Mesendoderm (in vitro differentiated cells): Measurements from ENCODE around the gene LTB4R.

Experiments used
- DNase-seq: peaks from one replicate; pipeline ENCODE4 v3.0.0; 2013
- H2AK5ac ChIP-seq: 2 replicates; pipeline ENCODE4 v1.6.1; 2013; ENCODE audit warnings: low read length, inconsistent platforms
- H2BK120ac ChIP-seq: 2 replicates; pipeline ENCODE4 v1.6.1; 2013; ENCODE audit warnings: low read depth, mild to moderate bottlenecking, low read length, moderate library complexity, mixed read lengths
- H2BK15ac ChIP-seq: replicated peaks from 2 replicates; pipeline ENCODE4 v1.6.1; 2013; ENCODE audit warnings: low read depth, mild to moderate bottlenecking, moderate library complexity
- H2BK5ac ChIP-seq: 2 replicates; pipeline ENCODE4 v1.6.1; 2013; ENCODE audit warnings: low read length, inconsistent platforms
- H3K18ac ChIP-seq: 2 replicates; pipeline ENCODE4 v1.6.1; 2013; ENCODE audit warnings: mild to moderate bottlenecking, low read length, mixed read lengths
- H3K23ac ChIP-seq: one replicate; pipeline ENCODE4 v1.6.1; 2013; ENCODE audit warnings: low read length
- H3K27ac ChIP-seq: 2 replicates; pipeline ENCODE4 v1.5.1; 2013; ENCODE audit warnings: low read depth, mild to moderate bottlenecking, inconsistent platforms, low read length, moderate library complexity
- H3K27me3 ChIP-seq: 2 replicates; pipeline ENCODE4 v1.6.1; 2013; ENCODE audit warnings: low read length, control low read depth, mild to moderate bottlenecking, inconsistent platforms; ENCODE audit not compliant: insufficient read depth, poor library complexity
- H3K36me3 ChIP-seq: 2 replicates; pipeline ENCODE4 v1.6.1; 2013; ENCODE audit warnings: low read length, inconsistent platforms; ENCODE audit not compliant: control insufficient read depth, insufficient read depth
- H3K4ac ChIP-seq: one replicate; pipeline ENCODE4 v1.6.1; 2013; ENCODE audit warnings: low read depth, mild to moderate bottlenecking, low read length, moderate library complexity
- H3K4me1 ChIP-seq: 2 replicates; pipeline ENCODE4 v1.6.1; 2013; ENCODE audit warnings: low read depth, low read length, inconsistent platforms; ENCODE audit not compliant: control insufficient read depth
- H3K4me2 ChIP-seq: 2 replicates; pipeline ENCODE4 v1.6.1; 2013; ENCODE audit warnings: low read length
- H3K4me3 ChIP-seq: 2 replicates; pipeline ENCODE4 v1.5.1; 2013; ENCODE audit warnings: mild to moderate bottlenecking, low read length
- H3K56ac ChIP-seq: one replicate; pipeline ENCODE4 v1.6.1; 2013; ENCODE audit warnings: low read length
- H3K79me1 ChIP-seq: 2 replicates; pipeline ENCODE4 v1.6.1; 2013; ENCODE audit warnings: low read length, inconsistent platforms
- H3K79me2 ChIP-seq: 2 replicates; pipeline ENCODE4 v1.6.1; 2013; ENCODE audit warnings: mild to moderate bottlenecking, low read length; ENCODE audit not compliant: control insufficient read depth, insufficient read depth
- H3K9ac ChIP-seq: 2 replicates; pipeline ENCODE4 v1.6.1; 2013; ENCODE audit warnings: low read length, inconsistent platforms
- H4K5ac ChIP-seq: one replicate; pipeline ENCODE4 v1.6.1; 2013; ENCODE audit warnings: low read length
- H4K8ac ChIP-seq: one replicate; pipeline ENCODE4 v1.6.1; 2013; ENCODE audit warnings: low read depth, mild to moderate bottlenecking, control low read depth, low read length, moderate library complexity
- WGBS: extraction: QIAGEN DNeasy Blood & Tissue Kit; methylation state at CpG from one replicate; pipeline ENCODE4 v1.1.7; 2013; ENCODE audit warnings: low lambda C conversion rate, missing lambda C conversion rate; ENCODE audit not compliant: insufficient coverage; ENCODE audit errors: extremely low coverage; 5-methylcytosine and 5-hydroxymethylcytosine counted together

Gene LTB4R

DNA sequence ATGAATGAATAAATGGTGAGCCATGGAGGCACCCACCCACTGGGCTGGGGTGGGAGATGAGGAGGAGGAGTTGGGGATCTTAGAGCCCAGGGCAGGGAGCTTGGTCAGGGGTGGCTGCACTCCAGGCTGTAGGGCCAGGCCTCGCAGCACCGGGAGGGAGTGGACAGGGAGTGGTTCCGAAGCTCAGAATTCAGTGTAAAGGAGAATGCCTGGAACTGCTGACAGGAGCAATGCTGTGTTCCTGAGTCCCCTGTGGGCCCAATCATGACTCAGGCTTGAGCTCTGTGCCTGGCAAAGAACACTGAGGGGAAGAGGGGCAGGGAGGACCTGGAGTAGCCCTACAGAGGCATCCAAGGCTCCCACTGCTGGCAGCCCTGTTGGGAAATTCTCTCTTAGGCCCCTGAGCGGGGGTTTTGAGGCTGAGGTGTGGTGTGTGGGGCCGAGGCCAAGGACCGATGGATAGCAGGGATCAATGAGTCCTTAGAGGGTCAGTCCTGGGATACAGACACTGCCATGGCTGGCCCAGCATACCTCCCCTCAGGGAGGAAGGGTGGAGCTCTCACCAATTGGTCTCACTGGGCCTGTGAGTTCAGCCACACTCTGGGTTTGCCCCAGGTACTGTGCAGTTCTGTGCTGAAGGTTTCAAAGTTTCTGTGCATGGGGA lies 30.4 kb upstream of the LTB4R start:
- H2BK5ac ChIP-seq, result no peak overlapping the region
- H3K56ac ChIP-seq, result no peak overlapping the region
- H2BK120ac ChIP-seq, result no peak overlapping the region
- H3K4ac ChIP-seq, result no peak overlapping the region
- no peaks in the 10 kb centered on the region for H3K79me1 ChIP-seq
- H3K36me3 ChIP-seq, result no peaks in the 10 kb centered on the region
- no peaks in the 10 kb centered on the region for H3K27me3 ChIP-seq
- DNase-seq, result no peak
- no CpG with 5 or more reads among the region's 6 CpGs for WGBS
- H3K18ac ChIP-seq, result no peak overlapping the region
- no peak overlapping the region for H3K23ac ChIP-seq
- no peaks in the 10 kb centered on the region for H3K79me2 ChIP-seq
- no peak overlapping the region for H3K4me2 ChIP-seq
- H3K4me3 ChIP-seq, result no peak overlapping the region
- no peak overlapping the region for H3K27ac ChIP-seq
- H4K8ac ChIP-seq, result no peak overlapping the region
- H3K9ac ChIP-seq, result no peak overlapping the region
- H2BK15ac ChIP-seq, result no peak overlapping the region
- H3K4me1 ChIP-seq, result no peaks in the 10 kb centered on the region
- H4K5ac ChIP-seq, result no peak overlapping the region
- no peak overlapping the region for H2AK5ac ChIP-seq

DNA sequence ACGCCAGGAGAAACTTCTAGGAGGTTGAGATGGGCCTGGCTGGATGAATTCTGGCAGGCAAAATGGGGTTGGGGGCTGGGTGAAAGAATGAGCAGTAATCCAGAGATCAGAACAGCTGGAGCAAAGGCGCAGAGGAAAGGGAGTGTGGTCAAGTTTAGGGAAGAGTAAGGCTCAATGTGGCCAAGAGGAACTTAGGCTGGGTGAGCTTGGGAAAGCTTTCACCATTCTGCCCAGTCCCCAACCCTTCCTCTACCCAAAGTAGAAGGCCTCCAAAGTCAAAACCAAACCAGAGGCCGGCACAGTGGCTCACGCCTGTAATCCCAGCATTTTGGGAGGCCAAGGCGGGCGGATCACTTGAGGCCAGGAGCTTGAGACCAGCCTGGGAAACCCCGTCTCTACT lies 29.7 kb upstream of the LTB4R start:
- no CpG with 5 or more reads among the region's 7 CpGs for WGBS
- DNase-seq, result no peak
- H2BK15ac ChIP-seq, result no peak overlapping the region
- no peak overlapping the region for H3K4ac ChIP-seq
- no peak overlapping the region for H3K23ac ChIP-seq
- H3K79me2 ChIP-seq, result no peaks in the 10 kb centered on the region
- no peaks in the 10 kb centered on the region for H3K36me3 ChIP-seq
- no peak overlapping the region for H3K18ac ChIP-seq
- H3K27me3 ChIP-seq, result no peaks in the 10 kb centered on the region
- H2BK5ac ChIP-seq, result no peak overlapping the region
- H3K4me1 ChIP-seq, result no peaks in the 10 kb centered on the region
- no peak overlapping the region for H2AK5ac ChIP-seq
- no peak overlapping the region for H3K4me3 ChIP-seq
- no peak overlapping the region for H4K8ac ChIP-seq
- no peak overlapping the region for H3K27ac ChIP-seq
- no peak overlapping the region for H3K56ac ChIP-seq
- H4K5ac ChIP-seq, result no peak overlapping the region
- H3K79me1 ChIP-seq, result no peaks in the 10 kb centered on the region
- no peak overlapping the region for H2BK120ac ChIP-seq
- H3K4me2 ChIP-seq, result no peak overlapping the region
- no peak overlapping the region for H3K9ac ChIP-seq

DNA sequence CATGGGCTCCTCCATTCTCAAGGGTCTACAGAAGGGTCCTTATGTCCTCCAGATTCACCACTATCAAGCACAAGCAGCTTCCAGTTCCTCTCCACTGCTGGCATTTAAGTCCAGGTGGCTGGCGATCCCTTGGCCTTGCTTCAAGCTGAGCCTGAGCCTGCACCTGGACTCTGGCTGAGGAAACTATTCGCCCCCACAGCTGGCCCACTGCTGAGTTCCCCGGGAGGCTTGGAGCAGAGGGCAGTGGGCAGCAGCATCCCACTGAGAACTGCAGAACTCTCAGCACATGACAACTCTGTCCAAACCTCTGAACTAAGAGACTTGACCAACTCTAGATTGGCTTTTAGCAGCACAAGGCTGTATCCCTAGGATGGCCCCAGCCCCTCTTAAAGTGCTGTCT lies 28.6 kb upstream of the LTB4R start:
- WGBS, result no CpG with 5 or more reads among the region's 3 CpGs
- Histone ChIP-seq H3K23ac (no peak overlapping the region), H3K4me3 (no peak overlapping the region)

DNA sequence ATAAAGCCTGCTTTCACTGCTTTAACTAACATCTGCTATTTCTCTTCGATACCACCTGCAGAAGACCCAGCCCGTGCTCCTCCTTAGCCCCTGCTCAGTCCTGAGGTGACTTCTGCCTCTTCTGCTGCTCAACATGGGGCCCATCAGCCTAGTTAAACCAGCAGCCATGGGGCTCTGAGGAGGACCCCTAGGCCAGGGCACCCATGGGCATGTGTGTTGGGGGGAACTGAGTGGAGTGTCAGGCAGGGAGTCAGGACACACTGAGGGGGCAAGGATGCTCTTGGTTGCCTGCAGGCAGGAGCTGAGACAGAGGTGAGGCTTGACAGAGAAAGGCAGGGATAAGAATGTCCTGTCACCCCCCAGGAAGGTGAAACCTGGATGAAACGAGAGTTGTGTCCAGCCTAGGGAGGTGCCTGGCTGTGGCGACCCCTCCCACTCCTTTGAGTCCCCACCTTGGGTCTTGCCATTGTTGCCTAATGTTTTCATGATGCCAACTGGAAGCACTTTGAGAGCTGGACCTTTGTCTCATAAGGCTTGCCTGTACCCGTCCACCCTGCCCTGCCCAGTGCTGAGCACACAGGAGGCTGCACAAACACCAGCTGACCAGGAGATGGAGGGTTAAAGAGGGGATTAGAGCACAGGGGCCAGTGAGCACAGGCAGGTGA lies 27.4 kb upstream of the LTB4R start:
- Histone ChIP-seq H3K36me3 (no peaks in the 10 kb centered on the region), H2BK15ac (no peak overlapping the region), H3K4me2 (no peak overlapping the region), H4K5ac (no peak overlapping the region), H3K4ac (no peak overlapping the region), H3K9ac (no peak overlapping the region), H3K27me3 (no peaks in the 10 kb centered on the region), H3K23ac (no peak overlapping the region), H3K56ac (no peak overlapping the region), H2BK120ac (no peak overlapping the region), H2AK5ac (no peak overlapping the region), H3K18ac (no peak overlapping the region), H3K4me3 (no peak overlapping the region), H3K27ac (no peak overlapping the region), H3K4me1 (no peaks in the 10 kb centered on the region), H2BK5ac (no peak overlapping the region), H3K79me1 (no peaks in the 10 kb centered on the region), H4K8ac (no peak overlapping the region), H3K79me2 (no peaks in the 10 kb centered on the region)
- WGBS, result no CpG with 5 or more reads among the region's 5 CpGs
- no peak for DNase-seq

More for the DNA sequence above, 28.6 kb upstream of the LTB4R start:
- H3K4me1 ChIP-seq, result no peaks in the 10 kb centered on the region
- no peak overlapping the region for H2BK5ac ChIP-seq
- no peak overlapping the region for H3K56ac ChIP-seq
- no peak overlapping the region for H4K5ac ChIP-seq
- no peak overlapping the region for H2BK120ac ChIP-seq
- H3K27ac ChIP-seq, result no peak overlapping the region
- H3K36me3 ChIP-seq, result no peaks in the 10 kb centered on the region
- no peaks in the 10 kb centered on the region for H3K79me2 ChIP-seq
- no peaks in the 10 kb centered on the region for H3K27me3 ChIP-seq
- no peaks in the 10 kb centered on the region for H3K79me1 ChIP-seq
- no peak overlapping the region for H4K8ac ChIP-seq
- H3K4ac ChIP-seq, result no peak overlapping the region
- no peak overlapping the region for H3K18ac ChIP-seq
- H3K9ac ChIP-seq, result no peak overlapping the region
- no peak overlapping the region for H3K4me2 ChIP-seq
- no peak overlapping the region for H2BK15ac ChIP-seq
- no peak for DNase-seq
- H2AK5ac ChIP-seq, result no peak overlapping the region

GRCh38 chr14:24284501-24285035 lies 26.7 kb upstream of the LTB4R start:
- H4K8ac ChIP-seq, result no peak overlapping the region
- no CpG with 5 or more reads among the region's 11 CpGs for WGBS
- H4K5ac ChIP-seq, result no peak overlapping the region
- H3K18ac ChIP-seq, result no peak overlapping the region
- H3K56ac ChIP-seq, result no peak overlapping the region
- H3K79me1 ChIP-seq, result no peaks in the 10 kb centered on the region
- no peak overlapping the region for H3K23ac ChIP-seq
- no peaks in the 10 kb centered on the region for H3K36me3 ChIP-seq
- no peak for DNase-seq
- H3K9ac ChIP-seq, result no peak overlapping the region
- no peaks in the 10 kb centered on the region for H3K27me3 ChIP-seq
- H2BK15ac ChIP-seq, result no peak overlapping the region
- no peak overlapping the region for H3K4me3 ChIP-seq
- no peak overlapping the region for H2BK120ac ChIP-seq
- no peak overlapping the region for H3K4ac ChIP-seq
- H3K4me1 ChIP-seq, result no peaks in the 10 kb centered on the region
- H2AK5ac ChIP-seq, result no peak overlapping the region
- no peak overlapping the region for H3K4me2 ChIP-seq
- H3K27ac ChIP-seq, result no peak overlapping the region
- H3K79me2 ChIP-seq, result no peaks in the 10 kb centered on the region
- H2BK5ac ChIP-seq, result no peak overlapping the region
